Measurements from ENCODE around the gene STK17B. TPM values are rescaled to one million over a fixed set of nuclear protein-coding genes. Genes with fewer than 3 reads are reported as not detected.
A peak's percentile ranks its signal among the peaks of the same experiment; 100 is the strongest.

STK17B gene
- polyA plus RNA-seq, 2 of the 4 experiments (the other 2 are of a cell fraction): 4.0 to 9.2 TPM

- no peak for TF ChIP-seq POLR2AphosphoS2 (conservative IDR thresholded peaks at IDR 0.05; ENCODE audit: low read length)
- TF ChIP-seq EHMT2 (IDR thresholded peaks at IDR 0.05; ENCODE audit: low read depth): no peak
- TF ChIP-seq RNF2 (IDR thresholded peaks at IDR 0.05; ENCODE audit: borderline replicate concordance, low read depth): no peak
- TF ChIP-seq ZC3H11A (IDR thresholded peaks at IDR 0.05): no peak
- no peak for TF ChIP-seq MAFK (IDR thresholded peaks at IDR 0.05; ENCODE audit: partially characterized antibody)
- no peak for TF ChIP-seq PHF8 (IDR thresholded peaks at IDR 0.05; ENCODE audit: borderline replicate concordance, low read depth)
- TF ChIP-seq E2F6 (IDR thresholded peaks at IDR 0.05; ENCODE audit: borderline replicate concordance, low read depth): no peak
- TF ChIP-seq RCOR1 (IDR thresholded peaks at IDR 0.05; ENCODE audit: low read depth, low read length): no peak
- no peak for TF ChIP-seq MAZ (IDR thresholded peaks at IDR 0.05; ENCODE audit: borderline replicate concordance, low read depth, low read length)
- no peak for TF ChIP-seq HOXB5 (CRISPR knock-in tag; IDR thresholded peaks at IDR 0.05)
- peak; percentile 10 to 51 for DNase-seq (ENCODE audit: low read depth in 1 of 2, low spot score in 1 of 2)
- CTCF ChIA-PET: interaction anchor here (0.6 to 1.9 kb wide), 4 partner anchors 90 to 1208 kb away, joined by 3 to 6 read pairs (median 6); no protein-coding TSS in a partner anchor
- Histone ChIP-seq H3K9me3 (no peaks in the 10 kb centered on the region), H3K4me1 (peaks cover 32% of the 10 kb centered on the region), H3K4me3 (peak overlapping the region; percentile 90), H3K4me2 (peak overlapping the region; percentile 79), H3K27ac (peak overlapping the region; percentile 82 to 91)
- ATAC-seq: peak; percentile 2 to 48; a peak in 3 of 6 replicates
- FAIRE-seq: no peak
- POLR2A ChIA-PET: interaction anchor here (0.6 to 1.3 kb wide), 2 partner anchors 10 to 105 kb away, joined by 3 to 4 read pairs; no protein-coding TSS in a partner anchor
- WGBS (ENCODE audit: missing lambda C conversion rate): 2% methylated on average over 13 of the region's 13 CpGs
Measured at GRCh38 chr2:196170213-196170605, 1.2 kb downstream of the STK17B start.

- TF ChIP-seq RFX5 (IDR thresholded peaks at IDR 0.05): no peak
- no peak for TF ChIP-seq NR3C1 (IDR thresholded peaks at IDR 0.05)
- no peak for TF ChIP-seq CEBPB (IDR thresholded peaks at IDR 0.05)
- TF ChIP-seq MAFK (IDR thresholded peaks at IDR 0.05; ENCODE audit: partially characterized antibody): peak; percentile 13
- no peak for TF ChIP-seq RCOR1 (IDR thresholded peaks at IDR 0.05; ENCODE audit: low read depth, low read length)
- no peak for TF ChIP-seq MAX (IDR thresholded peaks at IDR 0.05)
Measured at GRCh38 chr2:196169516-196169915, 1.9 kb downstream of the STK17B start.

GRCh38 chr2:196168181-196168580 is 3.2 kb downstream of the STK17B start:
- peak overlapping the region; percentile 79 for H3K4me2 ChIP-seq
- CTCF ChIA-PET: no interaction called here
- FAIRE-seq (no peak), DNase-seq (ENCODE audit: low read depth in 1 of 2, low spot score in 1 of 2) (peak in 1 of 2 experiments; percentile 17), ATAC-seq (no peak)
- POLR2A ChIA-PET: no interaction called here
- 5% methylated on average over 4 of the region's 4 CpGs for WGBS (ENCODE audit: missing lambda C conversion rate)
- TF ChIP-seq REST (IDR thresholded peaks at IDR 0.05) (no peak), HOXA7 (CRISPR knock-in tag; IDR thresholded peaks at IDR 0.05) (no peak), CHD4 (IDR thresholded peaks at IDR 0.05; ENCODE audit: borderline replicate concordance) (no peak), CEBPB (IDR thresholded peaks at IDR 0.05) (no peak), GATA3 (IDR thresholded peaks at IDR 0.05; ENCODE audit: borderline replicate concordance) (no peak), HOXB13 (CRISPR knock-in tag; IDR thresholded peaks at IDR 0.05; ENCODE audit: low read depth) (no peak), MAFK (IDR thresholded peaks at IDR 0.05; ENCODE audit: partially characterized antibody) (no peak), ZC3H11A (IDR thresholded peaks at IDR 0.05) (no peak), BCL3 (IDR thresholded peaks at IDR 0.05) (no peak), BHLHE40 (IDR thresholded peaks at IDR 0.05; ENCODE audit: low read depth, low read length) (no peak)
- H3K4me3 ChIP-seq: peak overlapping the region; percentile 5; the same call in 1 of the 3 replicates
- H3K9me3 ChIP-seq: no peaks in the 10 kb centered on the region
- peak overlapping the region in 1 of 2 experiments; percentile 66; a peak in 4 of 6 replicates for H3K27ac ChIP-seq
- peaks cover 32% of the 10 kb centered on the region for H3K4me1 ChIP-seq

More at GRCh38 chr2:196169516-196169915, 1.9 kb downstream of the STK17B start:
- peak overlapping the region; percentile 90; the same call in 2 of the 3 replicates for H3K4me3 ChIP-seq
- H3K27ac ChIP-seq: no peak overlapping the region
- POLR2A ChIA-PET: interaction anchor here (1.3 kb wide), 1 partner anchor 9 kb away, joined by 3 read pairs; no protein-coding TSS in a partner anchor
- WGBS (ENCODE audit: missing lambda C conversion rate): 63% methylated on average over 5 of the region's 5 CpGs
- no peaks in the 10 kb centered on the region for H3K9me3 ChIP-seq
- no peak for DNase-seq (ENCODE audit: low read depth in 1 of 2, low spot score in 1 of 2)
- peaks cover 32% of the 10 kb centered on the region for H3K4me1 ChIP-seq
- FAIRE-seq: no peak
- peak overlapping the region; percentile 79 for H3K4me2 ChIP-seq
- CTCF ChIA-PET: interaction anchor here (1.5 to 1.9 kb wide), 2 partner anchors 92 to 107 kb away, joined by 5 to 6 read pairs; no protein-coding TSS in a partner anchor
- no peak for ATAC-seq

All from A549 (cell line).